GM23338 (cell line): ENCODE data around the gene OOEP. TPM values are rescaled to one million over a fixed set of nuclear protein-coding genes. Genes with fewer than 3 reads are reported as not detected.

Experiments
- ATAC-seq: fragments of 200-7000 bp; cut with Tn5 transposase; 3 replicates; pipeline ENCODE4 v1.9.1; 2020
- DNase-seq: peaks from one replicate; pipeline ENCODE4 v3.0.0-alpha.2; 2015; ENCODE audit warnings: low spot score
- H2AFZ ChIP-seq: fragments of 200-600 bp; sonication (generic); 2 replicates; pipeline ENCODE4 v1.8.0; 2016; ENCODE audit warnings: antibody characterized with exemption, mild to moderate bottlenecking, moderate library complexity
- H3F3A ChIP-seq: fragments of 200-600 bp; sonication (generic); replicated peaks from 2 replicates; pipeline ENCODE4 v1.8.0; 2017; ENCODE audit warnings: antibody characterized with exemption, mixed run types, low read depth
- H3K27ac ChIP-seq: fragments of 200-600 bp; sonication (generic); 2 replicates; pipeline ENCODE4 v1.6.1; 2016; ENCODE audit warnings: low read depth
- H3K27me3 ChIP-seq: fragments of 200-600 bp; sonication (generic); 2 replicates; pipeline ENCODE4 v1.8.0; 2016; ENCODE audit warnings: mild to moderate bottlenecking, mixed run types, moderate library complexity; ENCODE audit not compliant: insufficient read depth
- H3K36me3 ChIP-seq: fragments of 200-600 bp; sonication (generic); 2 replicates; pipeline ENCODE4 v1.8.0; 2016; ENCODE audit warnings: mild to moderate bottlenecking; ENCODE audit not compliant: insufficient read depth
- H3K4me1 ChIP-seq: fragments of 200-600 bp; sonication (generic); 2 replicates; pipeline ENCODE4 v1.8.0; 2016; ENCODE audit warnings: mild to moderate bottlenecking, moderate library complexity; ENCODE audit not compliant: insufficient read depth
- H3K4me2 ChIP-seq: fragments of 200-600 bp; sonication (generic); 2 replicates; pipeline ENCODE4 v1.7.1; 2017; ENCODE audit warnings: mixed run types
- H3K4me3 ChIP-seq: fragments of 200-600 bp; sonication (generic); 2 replicates; pipeline ENCODE4 v1.6.1; 2016; ENCODE audit warnings: mixed run types
- H3K79me2 ChIP-seq: fragments of 200-600 bp; sonication (generic); replicated peaks from 2 replicates; pipeline ENCODE4 v1.8.0; 2017; ENCODE audit warnings: mild to moderate bottlenecking; ENCODE audit not compliant: insufficient read depth
- H3K9me2 ChIP-seq: fragments of 200-600 bp; sonication (generic); 2 replicates; pipeline ENCODE4 v1.8.0; 2017; ENCODE audit not compliant: insufficient read depth
- H4K20me1 ChIP-seq: fragments of 200-600 bp; sonication (generic); replicated peaks from 2 replicates; pipeline ENCODE4 v1.8.0; 2017; ENCODE audit warnings: mild to moderate bottlenecking; ENCODE audit not compliant: insufficient read depth
- H3K27ac Mint-ChIP-seq: 2 replicates; pipeline ENCODE4 v1.8.0; 2020; ENCODE audit warnings: inconsistent platforms, mild to moderate bottlenecking, moderate library complexity, mixed read lengths
- H3K27me3 Mint-ChIP-seq: 3 replicates; pipeline ENCODE4 v1.8.0; 2022; ENCODE audit warnings: low read depth, mild to moderate bottlenecking, moderate library complexity, mixed read lengths, inconsistent platforms; ENCODE audit not compliant: insufficient read depth, poor library complexity
- H3K36me3 Mint-ChIP-seq: 3 replicates; pipeline ENCODE4 v1.8.0; 2021; ENCODE audit warnings: low read depth, mild to moderate bottlenecking, inconsistent platforms, moderate library complexity, mixed read lengths
- H3K4me1 Mint-ChIP-seq: 3 replicates; pipeline ENCODE4 v1.8.0; 2020; ENCODE audit warnings: mild to moderate bottlenecking, inconsistent platforms, mixed read lengths
- H3K4me3 Mint-ChIP-seq: 3 replicates; pipeline ENCODE4 v1.8.0; 2021; ENCODE audit warnings: moderate library complexity, mild to moderate bottlenecking, inconsistent platforms, mixed read lengths
- H3K9me3 Mint-ChIP-seq: 3 replicates; pipeline ENCODE4 v1.8.0; 2020; ENCODE audit warnings: moderate library complexity, mild to moderate bottlenecking, inconsistent platforms, mixed read lengths
- CREB1 ChIP-seq: fragments of 250-450 bp; sonication (Bioruptor Pico); IDR thresholded peaks from 2 replicates; pipeline ENCODE4 v1.5.0; 2020; ENCODE audit warnings: low read depth, mild to moderate bottlenecking, moderate library complexity
- EZH2phosphoT487 ChIP-seq: fragments of 200-600 bp; sonication (generic); IDR thresholded peaks from one replicate; pipeline ENCODE4 v1.8.1; 2018; ENCODE audit warnings: antibody characterized with exemption; ENCODE audit not compliant: unreplicated experiment
- JUNB ChIP-seq: IDR thresholded peaks from one replicate; pipeline ENCODE4 v1.6.1; 2016; ENCODE audit warnings: antibody characterized with exemption; ENCODE audit not compliant: unreplicated experiment
- REST ChIP-seq: IDR thresholded peaks from one replicate; pipeline ENCODE4 v1.6.1; 2018; ENCODE audit warnings: antibody characterized with exemption; ENCODE audit not compliant: unreplicated experiment
- ZNF331 ChIP-seq: fragments of 250-450 bp; sonication (Bioruptor Pico); IDR thresholded peaks from 2 replicates; pipeline ENCODE4 v1.5.0; 2020; ENCODE audit warnings: low read depth, mild to moderate bottlenecking, moderate library complexity
- ZNF462 ChIP-seq: fragments of 250-450 bp; sonication (Bioruptor Pico); IDR thresholded peaks from 2 replicates; pipeline ENCODE4 v1.5.0; 2020; ENCODE audit warnings: mild to moderate bottlenecking, moderate library complexity
- polyA plus RNA-seq: library from polyadenylated mRNA; unstranded; fragments of >200 nt; fragmentation: Nextera tagmentation; extraction: Ambion mirVana; gene quantifications from 2 replicates; pipeline ENCODE4 v1.2.1, GENCODE V29; 2016
- total RNA-seq: library from RNA; depleted of rRNA; stranded (reverse); fragments of >200 nt; shearing (Covaris generic); gene quantifications from 2 replicates; pipeline ENCODE4 v1.2.3, GENCODE V29; 2014

The OOEP gene
- total and polyA plus RNA-seq, 2 experiments from 2014 or later = 0.73 TPM; not detected in 1

GRCh38 chr6:73371984-73372383 lies 2.3 kb upstream of the OOEP start:
- H3K79me2 ChIP-seq = no peaks in the 10 kb centered on the region
- Mint-ChIP-seq H3K4me1 (peaks cover 8% of the 10 kb centered on the region), H3K9me3 (peaks cover 10% of the 10 kb centered on the region; the same call in 2 of the 3 replicates), H3K36me3 (no peaks in the 10 kb centered on the region), H3K27ac (no peak overlapping the region), H3K27me3 (no peaks in the 10 kb centered on the region), H3K4me3 (no peak overlapping the region)
- no peaks in the 10 kb centered on the region for H4K20me1 ChIP-seq
- no peak for DNase-seq
- no peaks in the 10 kb centered on the region for H3K27me3 ChIP-seq
- no peaks in the 10 kb centered on the region for H3K9me2 ChIP-seq
- H3K36me3 ChIP-seq = no peaks in the 10 kb centered on the region
- H3K27ac ChIP-seq = no peak overlapping the region
- H3K4me1 ChIP-seq = peaks cover 11% of the 10 kb centered on the region; the same call in 1 of the 2 replicates
- no peak overlapping the region for H3K4me3 ChIP-seq
- H3K4me2 ChIP-seq = no peak overlapping the region
- TF ChIP-seq CREB1 (CRISPR knock-in tag) (no peak), ZNF331 (no peak), REST (no peak), ZNF462 (no peak), EZH2phosphoT487 (no peak), JUNB (no peak)
- 0 out of 2 replicates have a peak overlapping the region, but pooled peaks have one; percentile 14 for H2AFZ ChIP-seq
- H3F3A ChIP-seq = no peaks in the 10 kb centered on the region
- ATAC-seq = no peak
